Hematopoietic multipotent progenitor cell treated with erythropoietin and hydrocortisone succinate and interleukin-3 and kit ligand, for 15 days (in vitro differentiated cells): ENCODE data around the gene PRSS38.

Experiments used
- DNase-seq: peaks from one replicate; pipeline ENCODE4 v3.0.0-alpha.2; 2015; ENCODE audit warnings: low spot score

The PRSS38 gene

GRCh38 chr1:227793948-227794816 is 21.3 kb upstream of the PRSS38 start:
- DNase-seq: no peak

GRCh38 chr1:227794817-227795192 is 20.7 kb upstream of the PRSS38 start:
- DNase-seq: no peak

GRCh38 chr1:227795732-227796131 is 19.7 kb upstream of the PRSS38 start:
- no peak for DNase-seq

GRCh38 chr1:227796359-227796915 is 19.0 kb upstream of the PRSS38 start:
- no peak for DNase-seq

GRCh38 chr1:227797144-227797543 is 18.3 kb upstream of the PRSS38 start:
- no peak for DNase-seq

GRCh38 chr1:227797625-227798024 is 17.9 kb upstream of the PRSS38 start:
- no peak for DNase-seq

- no peak for DNase-seq
Measured at GRCh38 chr1:227798078-227798802, 17.2 kb upstream of the PRSS38 start.

GRCh38 chr1:227799756-227800155 is 15.7 kb upstream of the PRSS38 start:
- DNase-seq: no peak

- DNase-seq: no peak
Measured at GRCh38 chr1:227803933-227804332, 11.5 kb upstream of the PRSS38 start.

GRCh38 chr1:227805606-227806197 is 9.8 kb upstream of the PRSS38 start:
- DNase-seq: no peak

- no peak for DNase-seq
Measured at GRCh38 chr1:227808566-227808965, 6.9 kb upstream of the PRSS38 start.

GRCh38 chr1:227809026-227809425 is 6.4 kb upstream of the PRSS38 start:
- DNase-seq: no peak

GRCh38 chr1:227813962-227814361 is 1.5 kb upstream of the PRSS38 start:
- no peak for DNase-seq

- no peak for DNase-seq
Measured at GRCh38 chr1:227816750-227817446, 1.4 kb downstream of the PRSS38 start.

- DNase-seq: no peak
Measured at GRCh38 chr1:227823537-227823936, 8.1 kb downstream of the PRSS38 start.

GRCh38 chr1:227824204-227824603 is 8.7 kb downstream of the PRSS38 start:
- no peak for DNase-seq

- DNase-seq: no peak
Measured at GRCh38 chr1:227828786-227829185, 13.3 kb downstream of the PRSS38 start.

GRCh38 chr1:227838181-227838580 is 22.7 kb downstream of the PRSS38 start:
- DNase-seq: no peak

- DNase-seq: no peak
Measured at GRCh38 chr1:227841096-227841495, 25.6 kb downstream of the PRSS38 start.

- no peak for DNase-seq
Measured at GRCh38 chr1:227844320-227845146, 29.1 kb downstream of the PRSS38 start.

GRCh38 chr1:227845147-227845458 is 29.6 kb downstream of the PRSS38 start:
- DNase-seq: no peak
